WI38 (cell line): ENCODE data around the gene ASPDH.

ENCODE experiments used
- H3K4me3 ChIP-seq: 2 replicates; pipeline ENCODE4 v1.5.1; 2011; ENCODE audit warnings: low read depth, mild to moderate bottlenecking, control low read depth, low read length
- CTCF ChIP-seq: IDR thresholded peaks from 2 replicates; pipeline ENCODE4 v1.5.1; 2012; ENCODE audit warnings: low read depth, mild to moderate bottlenecking, control low read depth, low read length

ASPDH gene

GRCh38 chr19:50513746-50514345 is at the start of gene ASPDH:
TSS of gene ASPDH (minus strand) at chr19:50513913. CDS start at chr19:50513823, 90 bp downstream.
- no peak for TF ChIP-seq CTCF
- H3K4me3 ChIP-seq, result no peak within 1 kb of the TSS

DNA sequence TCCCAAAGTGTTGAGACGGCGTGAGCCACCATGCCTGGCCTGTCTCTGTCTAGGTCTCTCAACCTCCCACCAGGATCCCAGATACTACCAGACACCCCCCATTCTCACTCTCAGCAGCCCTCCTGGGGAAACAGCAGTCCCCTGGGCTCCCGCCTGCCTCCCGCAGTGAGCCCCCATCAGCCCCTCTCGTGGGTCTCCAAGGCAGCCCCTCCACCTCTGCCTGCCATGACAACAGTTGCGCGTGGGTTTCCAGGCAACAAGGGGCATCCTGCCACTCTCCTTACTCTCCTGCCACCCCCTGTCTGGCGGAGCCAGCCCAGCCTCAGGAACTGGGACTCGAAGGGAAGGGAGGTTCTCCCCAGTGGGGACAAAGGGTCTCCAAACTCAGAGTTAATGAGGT is 49.3 kb upstream of the ASPDH start:
- no peak overlapping the region for H3K4me3 ChIP-seq
- TF ChIP-seq CTCF, result no peak

- no peak for TF ChIP-seq CTCF
- H3K4me3 ChIP-seq, result no peak overlapping the region
Measured at GRCh38 chr19:50562329-50562728, 48.6 kb upstream of the ASPDH start.

- no peak overlapping the region for H3K4me3 ChIP-seq
- TF ChIP-seq CTCF, result no peak
Measured at GRCh38 chr19:50559636-50560035, 45.9 kb upstream of the ASPDH start.

DNA sequence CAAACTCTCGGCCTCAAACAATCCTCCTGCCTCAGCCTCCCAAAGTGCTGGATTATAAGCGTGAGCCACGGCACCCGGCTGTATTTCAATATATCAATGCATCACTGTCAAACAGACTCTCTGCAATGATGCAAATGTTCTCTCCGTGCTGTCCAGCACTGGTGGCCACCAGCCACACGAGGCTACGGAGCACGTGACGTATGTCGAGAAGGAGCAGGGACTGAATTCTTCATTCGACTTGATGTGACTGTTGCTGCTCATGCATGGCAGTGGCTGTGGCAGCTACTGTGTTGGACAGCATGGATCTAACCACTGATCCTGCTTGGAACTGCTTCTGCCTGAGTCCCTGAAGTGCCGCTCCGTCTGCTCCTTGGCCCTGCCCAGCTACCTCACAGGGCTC is 44.7 kb upstream of the ASPDH start:
- TF ChIP-seq CTCF, result no peak
- no peak overlapping the region for H3K4me3 ChIP-seq

GRCh38 chr19:50558039-50558438 is 44.3 kb upstream of the ASPDH start:
- TF ChIP-seq CTCF, result no peak
- no peak overlapping the region for H3K4me3 ChIP-seq

- no peak overlapping the region for H3K4me3 ChIP-seq
- no peak for TF ChIP-seq CTCF
Measured at GRCh38 chr19:50557009-50557613, 43.4 kb upstream of the ASPDH start.
